ENCODE results near the gene FANCE.

Gene FANCE

DNA sequence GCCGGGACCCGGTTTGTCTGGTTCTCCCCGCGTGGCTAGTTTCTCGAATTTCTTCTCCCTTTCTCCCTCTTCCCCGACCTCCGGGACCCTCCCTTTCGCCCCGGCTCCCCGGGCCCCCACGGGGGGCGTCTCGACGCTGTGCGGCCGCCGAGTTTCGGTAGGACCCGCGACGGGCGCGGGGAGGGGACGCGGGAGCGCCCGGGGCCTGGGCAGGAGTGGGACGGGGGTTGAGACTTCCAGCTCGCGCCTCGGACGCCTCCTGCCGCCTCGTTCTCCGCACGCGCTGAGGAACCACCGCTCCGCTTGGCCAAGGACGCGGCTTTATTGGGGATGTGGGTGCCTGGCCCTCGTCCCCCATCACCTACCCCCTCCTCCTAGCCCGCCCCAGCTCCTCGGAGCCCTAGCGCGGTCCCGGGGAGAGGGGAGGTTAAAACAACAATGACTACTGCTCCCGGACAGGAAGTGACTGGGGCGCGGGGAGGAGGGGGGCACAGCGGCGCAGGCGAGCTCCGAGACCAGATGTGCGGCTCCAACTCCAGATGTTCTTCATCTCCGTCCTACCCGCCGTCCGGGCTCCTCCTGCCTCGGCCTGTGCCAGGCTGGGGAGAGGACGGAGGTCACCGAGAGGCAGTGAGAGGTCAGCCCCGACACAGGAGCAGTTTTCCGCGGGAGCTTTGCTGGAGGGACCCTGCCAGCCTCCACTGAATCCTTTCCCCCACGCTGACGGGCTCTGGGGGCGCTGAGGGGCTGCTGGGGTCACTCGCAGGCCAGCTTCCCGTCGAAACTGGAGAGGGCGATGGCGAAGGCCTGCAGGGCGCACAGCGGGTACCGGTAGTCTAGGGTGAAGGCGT lies 45.7 kb downstream of the FANCE start:
- H3K4me3 ChIP-seq (replicated peaks; ENCODE audit: low read depth, low read length): peak overlapping the region; percentile 71
- TF ChIP-seq, protein P1, sequence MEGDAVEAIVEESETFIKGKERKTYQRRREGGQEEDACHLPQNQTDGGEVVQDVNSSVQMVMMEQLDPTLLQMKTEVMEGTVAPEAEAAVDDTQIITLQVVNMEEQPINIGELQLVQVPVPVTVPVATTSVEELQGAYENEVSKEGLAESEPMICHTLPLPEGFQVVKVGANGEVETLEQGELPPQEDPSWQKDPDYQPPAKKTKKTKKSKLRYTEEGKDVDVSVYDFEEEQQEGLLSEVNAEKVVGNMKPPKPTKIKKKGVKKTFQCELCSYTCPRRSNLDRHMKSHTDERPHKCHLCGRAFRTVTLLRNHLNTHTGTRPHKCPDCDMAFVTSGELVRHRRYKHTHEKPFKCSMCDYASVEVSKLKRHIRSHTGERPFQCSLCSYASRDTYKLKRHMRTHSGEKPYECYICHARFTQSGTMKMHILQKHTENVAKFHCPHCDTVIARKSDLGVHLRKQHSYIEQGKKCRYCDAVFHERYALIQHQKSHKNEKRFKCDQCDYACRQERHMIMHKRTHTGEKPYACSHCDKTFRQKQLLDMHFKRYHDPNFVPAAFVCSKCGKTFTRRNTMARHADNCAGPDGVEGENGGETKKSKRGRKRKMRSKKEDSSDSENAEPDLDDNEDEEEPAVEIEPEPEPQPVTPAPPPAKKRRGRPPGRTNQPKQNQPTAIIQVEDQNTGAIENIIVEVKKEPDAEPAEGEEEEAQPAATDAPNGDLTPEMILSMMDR (IDR thresholded peaks at IDR 0.05; ENCODE audit: low read depth, low read length, missing control alignments): no peak
- DNase-seq (ENCODE audit: extremely low read depth, low read depth): peak; percentile 83

- TF ChIP-seq, protein P1 (IDR thresholded peaks at IDR 0.05; ENCODE audit: low read depth, low read length, missing control alignments): no peak
- no peak for DNase-seq (ENCODE audit: extremely low read depth, low read depth)
- H3K4me3 ChIP-seq (replicated peaks; ENCODE audit: low read depth, low read length): peak overlapping the region; percentile 71
These were observed 46.4 kb downstream of the FANCE start for GRCh38 chr6:35498422-35499067.

- TF ChIP-seq, protein P1 (IDR thresholded peaks at IDR 0.05; ENCODE audit: low read depth, low read length, missing control alignments): no peak
- no peak overlapping the region for H3K4me3 ChIP-seq (replicated peaks; ENCODE audit: low read depth, low read length)
- DNase-seq (ENCODE audit: extremely low read depth, low read depth): no peak
These were observed 47.2 kb downstream of the FANCE start for GRCh38 chr6:35499372-35499771.

GRCh38 chr6:35500782-35501181 lies 48.6 kb downstream of the FANCE start:
- TF ChIP-seq, protein P1 (IDR thresholded peaks at IDR 0.05; ENCODE audit: low read depth, low read length, missing control alignments): no peak
- no peak for DNase-seq (ENCODE audit: extremely low read depth, low read depth)
- no peak overlapping the region for H3K4me3 ChIP-seq (replicated peaks; ENCODE audit: low read depth, low read length)

DNA sequence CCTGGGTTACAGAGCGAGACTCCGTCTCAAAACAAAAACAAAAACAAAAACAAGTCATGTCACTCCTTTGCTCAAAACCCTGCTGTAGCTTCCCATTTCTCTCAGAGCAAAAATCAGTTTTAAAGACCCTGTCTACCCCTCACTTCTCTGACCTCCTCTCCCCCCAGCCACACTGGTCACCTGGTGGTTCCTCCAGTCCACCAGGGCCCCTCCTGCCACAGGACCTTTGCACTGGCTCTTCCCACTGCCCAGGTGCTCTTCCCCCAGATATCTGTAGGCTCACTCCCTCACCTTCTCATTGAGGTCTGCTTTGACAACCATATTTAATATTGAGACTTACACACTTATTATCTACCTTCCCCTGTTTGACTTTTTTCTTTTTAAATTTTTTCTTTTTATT lies 49.6 kb downstream of the FANCE start:
- TF ChIP-seq, protein P1 (IDR thresholded peaks at IDR 0.05; ENCODE audit: low read depth, low read length, missing control alignments): no peak
- DNase-seq (ENCODE audit: extremely low read depth, low read depth): no peak
- no peak overlapping the region for H3K4me3 ChIP-seq (replicated peaks; ENCODE audit: low read depth, low read length)

DNA sequence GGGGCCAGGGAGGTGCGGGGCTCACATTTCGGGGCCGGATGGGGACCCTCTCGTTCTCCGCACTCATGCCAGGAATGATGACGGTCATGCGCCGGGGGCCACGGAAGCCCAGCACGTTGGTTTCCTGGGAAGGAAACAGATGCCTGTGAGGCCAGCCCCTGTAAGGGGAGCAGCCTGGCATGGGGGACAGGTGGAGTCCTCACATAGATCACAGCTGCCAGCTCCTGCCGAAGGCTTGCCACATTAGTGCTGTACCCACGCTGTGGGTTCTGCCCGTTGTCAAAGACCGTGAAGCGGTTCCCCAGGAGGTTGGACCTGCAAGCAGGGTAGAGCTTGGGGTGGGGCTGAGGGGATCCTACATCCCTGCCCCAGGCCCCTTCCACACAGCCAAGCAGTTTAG lies 51.4 kb downstream of the FANCE start:
- TF ChIP-seq, protein P1 (IDR thresholded peaks at IDR 0.05; ENCODE audit: low read depth, low read length, missing control alignments): no peak
- DNase-seq (ENCODE audit: extremely low read depth, low read depth): no peak
- no peak overlapping the region for H3K4me3 ChIP-seq (replicated peaks; ENCODE audit: low read depth, low read length)

Data from HFF-Myc (cell line).